Activated CD8-positive, alpha-beta T cell treated with anti-CD3 and anti-CD28 coated beads, Interleukin-2, amount 10 ng/mL, durations not matched to agents 7 days and 5 days (primary cell): ENCODE results near the gene ULK4. TPM values are rescaled to one million over a fixed set of nuclear protein-coding genes. Genes with fewer than 3 reads are reported as not detected.
"Not testable (repeated sequence)": the region's sequence is repeated elsewhere in the genome, so short reads cannot be mapped to it uniquely, and the experiment has no call there.

Experiments
- ATAC-seq: fragments of 150-1000 bp; cut with Tn5 transposase; one replicate; pipeline ENCODE4 v1.10.0; 2021; ENCODE audit warnings: moderate library complexity
- CTCF ChIA-PET: fragments of 350-600 bp; sonication (Branson Sonifier 250); formaldehyde crosslinking; loops from one replicate; lab custom pipeline; 2021; ENCODE audit warnings: antibody characterized with exemption; lab: Charles Lee
- POLR2A ChIA-PET: fragments of 350-600 bp; sonication (Branson Sonifier 250); formaldehyde crosslinking; loops from one replicate; lab custom pipeline; 2021; ENCODE audit warnings: antibody characterized with exemption; lab: Charles Lee
- DNase-seq: peaks from one replicate; pipeline ENCODE4 v3.0.0-alpha.2; 2020
- H3K27ac Mint-ChIP-seq: one replicate; pipeline ENCODE4 v1.8.0; 2021; ENCODE audit warnings: mild to moderate bottlenecking, mixed read lengths
- H3K27me3 Mint-ChIP-seq: one replicate; pipeline ENCODE4 v1.8.0; 2021; ENCODE audit warnings: low read depth, mixed read lengths
- H3K36me3 Mint-ChIP-seq: one replicate; pipeline ENCODE4 v1.8.0; 2021; ENCODE audit warnings: low read depth, mixed read lengths
- H3K4me1 Mint-ChIP-seq: one replicate; pipeline ENCODE4 v1.8.0; 2021; ENCODE audit warnings: low read depth, mixed read lengths
- H3K4me3 Mint-ChIP-seq: one replicate; pipeline ENCODE4 v1.8.0; 2021; ENCODE audit warnings: mild to moderate bottlenecking, mixed read lengths
- H3K9me3 Mint-ChIP-seq: one replicate; pipeline ENCODE4 v1.8.0; 2022; ENCODE audit warnings: mixed read lengths; ENCODE audit not compliant: insufficient read depth
- total RNA-seq, 2 experiments: library from RNA; stranded (reverse); gene quantifications; one replicate each; pipeline ENCODE4 v1.2.3, GENCODE V29; 2021

The ULK4 gene
- total RNA-seq, 2 experiments from 2014 or later = 10.5 to 12.3 TPM

- no peak for DNase-seq
- Mint-ChIP-seq H3K4me1 (no peaks in the 10 kb centered on the region), H3K36me3 (no peaks in the 10 kb centered on the region), H3K27ac (no peak overlapping the region), H3K27me3 (no peaks in the 10 kb centered on the region), H3K4me3 (no peak overlapping the region), H3K9me3 (no peaks in the 10 kb centered on the region)
- ChIA-PET POLR2A (no interaction called here), CTCF (no interaction called here)
- no peak for ATAC-seq
Observed at GRCh38 chr3:41578798-41579197, 383.1 kb downstream of the ULK4 start.

DNA sequence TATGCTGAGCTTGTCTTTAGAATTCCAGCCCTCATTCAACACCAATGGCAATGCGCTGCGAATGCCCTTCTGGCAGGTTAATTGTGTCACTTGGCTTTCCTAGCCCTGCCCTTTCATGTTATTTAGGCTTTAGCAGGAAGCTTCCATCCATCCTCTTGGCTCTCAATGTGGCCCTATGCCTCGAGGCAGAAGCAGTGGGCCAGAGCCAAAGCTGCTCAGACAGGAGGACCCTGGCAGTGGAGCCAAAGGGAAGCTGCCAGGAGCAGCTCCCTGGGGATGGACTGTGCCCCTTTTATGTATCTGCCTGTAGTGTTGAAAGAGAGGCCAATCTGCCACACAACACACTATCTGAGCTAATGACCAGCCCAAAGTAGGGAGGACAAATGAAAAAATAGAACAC is 386.2 kb downstream of the ULK4 start:
- ATAC-seq (no peak), DNase-seq (no peak)
- Mint-ChIP-seq H3K4me1 (no peaks in the 10 kb centered on the region), H3K36me3 (no peaks in the 10 kb centered on the region), H3K9me3 (no peaks in the 10 kb centered on the region), H3K4me3 (no peak overlapping the region), H3K27me3 (no peaks in the 10 kb centered on the region), H3K27ac (no peak overlapping the region)
- ChIA-PET POLR2A (no interaction called here), CTCF (no interaction called here)

- Mint-ChIP-seq H3K36me3 (no peaks in the 10 kb centered on the region), H3K27ac (no peak overlapping the region), H3K4me1 (no peaks in the 10 kb centered on the region), H3K27me3 (no peaks in the 10 kb centered on the region), H3K9me3 (no peaks in the 10 kb centered on the region), H3K4me3 (no peak overlapping the region)
- no peak for ATAC-seq
- POLR2A ChIA-PET = no interaction called here
- no peak for DNase-seq
- CTCF ChIA-PET = no interaction called here
Observed at GRCh38 chr3:41574900-41575299, 387.0 kb downstream of the ULK4 start.

DNA sequence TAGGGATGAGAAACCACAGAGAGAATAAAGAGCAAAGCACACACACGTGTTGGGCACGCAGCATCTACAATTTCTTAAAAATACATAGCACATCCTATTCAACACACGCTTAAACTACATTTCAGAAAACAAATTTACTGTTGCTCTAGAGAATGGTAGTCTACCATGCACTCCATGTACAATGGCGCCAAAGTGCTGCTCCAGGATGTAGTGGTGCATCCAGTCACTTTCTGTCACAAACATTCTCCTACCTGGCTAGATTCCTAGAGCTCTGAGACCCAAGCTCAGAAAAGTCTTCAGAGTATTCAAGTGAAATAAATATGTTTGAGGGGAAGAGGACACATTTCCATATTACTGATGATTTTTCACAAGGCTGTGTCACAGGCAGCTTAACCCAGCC is 388.3 kb downstream of the ULK4 start:
- H3K9me3 Mint-ChIP-seq = no peaks in the 10 kb centered on the region
- ChIA-PET CTCF (no interaction called here), POLR2A (no interaction called here)
- no peak for DNase-seq
- H3K27me3 Mint-ChIP-seq = no peaks in the 10 kb centered on the region
- no peak overlapping the region for H3K4me3 Mint-ChIP-seq
- H3K27ac Mint-ChIP-seq = no peak overlapping the region
- H3K4me1 Mint-ChIP-seq = no peaks in the 10 kb centered on the region
- H3K36me3 Mint-ChIP-seq = no peaks in the 10 kb centered on the region
- ATAC-seq = no peak

DNA sequence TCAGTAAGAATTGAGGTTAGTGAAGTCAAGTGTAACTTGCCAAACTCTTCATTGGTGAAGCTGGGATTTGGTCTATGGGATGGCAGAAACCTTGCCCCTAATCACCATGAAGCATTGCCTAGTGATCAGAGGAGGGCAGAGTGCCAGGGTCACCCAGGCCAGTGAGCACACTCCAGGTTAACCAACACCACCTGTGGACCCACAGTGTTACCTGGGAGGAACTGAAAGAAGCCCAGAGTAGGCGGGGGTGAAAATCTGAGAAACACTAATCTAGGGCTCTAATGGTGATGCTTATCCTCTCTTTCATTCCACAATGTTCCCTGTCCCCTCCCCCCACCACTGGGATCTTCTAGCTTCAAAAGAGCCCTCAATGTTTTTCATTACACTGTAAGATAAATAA is 389.8 kb downstream of the ULK4 start:
- H3K9me3 Mint-ChIP-seq = no peaks in the 10 kb centered on the region
- no peak overlapping the region for H3K27ac Mint-ChIP-seq
- ChIA-PET POLR2A (no interaction called here), CTCF (no interaction called here)
- H3K4me3 Mint-ChIP-seq = no peak overlapping the region
- no peaks in the 10 kb centered on the region for H3K36me3 Mint-ChIP-seq
- no peaks in the 10 kb centered on the region for H3K27me3 Mint-ChIP-seq
- no peaks in the 10 kb centered on the region for H3K4me1 Mint-ChIP-seq
- ATAC-seq = no peak
- DNase-seq = no peak

DNA sequence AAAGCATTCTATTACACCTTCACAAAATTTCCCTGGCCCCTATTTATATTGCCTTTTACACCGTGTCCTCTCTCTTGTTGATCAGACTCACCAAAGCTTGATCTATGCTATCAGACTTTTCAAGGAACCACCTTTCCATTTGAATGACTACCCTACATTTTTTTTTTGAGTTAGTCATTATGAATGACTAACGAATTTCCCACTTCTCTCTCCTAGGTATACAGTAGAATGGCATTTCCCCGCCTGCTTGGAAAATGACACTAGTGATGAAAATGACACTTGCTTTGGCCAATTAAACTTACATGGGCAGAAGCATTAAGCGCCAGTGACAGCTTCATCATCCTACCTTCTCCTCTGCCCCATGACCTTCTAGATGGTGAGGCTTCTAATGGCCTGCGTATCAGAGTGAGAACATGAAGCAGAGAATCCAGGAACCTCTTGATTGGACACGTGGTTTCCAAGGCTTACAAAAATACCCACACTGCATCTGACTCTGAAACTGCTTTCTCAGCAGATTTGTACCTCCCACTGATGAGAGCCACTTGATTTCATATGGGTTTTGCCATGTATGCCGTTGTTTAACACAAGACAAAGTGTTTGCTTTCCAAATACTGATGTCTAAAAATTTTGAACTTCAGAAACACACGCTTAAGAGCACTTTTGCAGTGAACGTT is 392.1 kb downstream of the ULK4 start:
- ATAC-seq (no peak), DNase-seq (no peak)
- Mint-ChIP-seq H3K9me3 (no peaks in the 10 kb centered on the region), H3K27ac (no peak overlapping the region), H3K36me3 (no peaks in the 10 kb centered on the region), H3K27me3 (no peaks in the 10 kb centered on the region), H3K4me1 (no peaks in the 10 kb centered on the region), H3K4me3 (no peak overlapping the region)
- ChIA-PET POLR2A (no interaction called here), CTCF (no interaction called here)

- Mint-ChIP-seq H3K36me3 (no peaks in the 10 kb centered on the region), H3K4me1 (no peaks in the 10 kb centered on the region), H3K27me3 (no peaks in the 10 kb centered on the region), H3K27ac (no peak overlapping the region), H3K9me3 (no peaks in the 10 kb centered on the region), H3K4me3 (no peak overlapping the region)
- ChIA-PET POLR2A (no interaction called here), CTCF (no interaction called here)
- no peak for ATAC-seq
- no peak for DNase-seq
Observed at GRCh38 chr3:41565948-41566514, 395.9 kb downstream of the ULK4 start.

DNA sequence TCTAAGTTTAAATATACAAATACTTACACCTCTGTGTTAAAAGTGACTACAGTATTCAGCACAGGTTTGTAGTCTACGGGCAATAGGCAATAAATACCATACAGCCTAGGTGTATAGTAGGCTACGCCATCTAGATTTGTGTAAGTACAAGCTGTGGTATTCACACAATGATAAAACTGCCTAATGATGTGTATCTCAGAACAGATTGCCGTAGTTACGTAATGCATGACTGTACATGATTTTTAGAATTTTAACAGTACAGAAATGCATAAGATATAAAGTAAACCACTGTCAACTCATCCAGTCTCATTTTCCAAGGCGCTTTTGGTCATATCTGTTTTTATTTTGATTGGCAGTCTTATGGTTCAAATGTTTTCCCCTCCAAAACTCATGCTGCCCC is 396.9 kb downstream of the ULK4 start:
- Mint-ChIP-seq H3K9me3 (no peaks in the 10 kb centered on the region), H3K27ac (no peak overlapping the region)
- ATAC-seq = no peak

DNA sequence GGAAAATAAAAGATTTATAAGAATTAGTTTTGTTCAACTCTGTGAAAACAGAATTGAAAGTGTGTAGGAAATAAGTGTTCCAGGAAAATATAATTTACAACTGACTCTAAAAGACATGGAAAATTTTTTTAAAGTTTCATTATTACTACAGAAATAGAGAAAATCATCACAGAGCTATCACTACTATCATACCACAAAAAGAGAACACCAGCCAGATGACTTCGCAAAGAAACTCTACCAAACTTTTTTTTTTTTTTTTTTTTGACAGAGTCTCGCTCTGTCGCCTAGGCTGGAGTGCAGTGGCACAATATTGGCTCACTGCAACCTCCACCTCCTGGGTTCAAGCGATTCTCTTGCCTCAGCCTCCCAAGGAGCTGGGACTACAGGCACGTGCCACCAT is 405.7 kb downstream of the ULK4 start:
- H3K9me3 Mint-ChIP-seq, H3K4me1 Mint-ChIP-seq, ATAC-seq, H3K4me3 Mint-ChIP-seq, H3K27ac Mint-ChIP-seq, H3K27me3 Mint-ChIP-seq, POLR2A ChIA-PET, DNase-seq, H3K36me3 Mint-ChIP-seq, CTCF ChIA-PET: not testable (repeated sequence)

More for the DNA sequence above, 396.9 kb downstream of the ULK4 start:
- no peaks in the 10 kb centered on the region for H3K27me3 Mint-ChIP-seq
- H3K4me3 Mint-ChIP-seq = no peak overlapping the region
- no peaks in the 10 kb centered on the region for H3K4me1 Mint-ChIP-seq
- no peaks in the 10 kb centered on the region for H3K36me3 Mint-ChIP-seq
- DNase-seq = no peak
- CTCF ChIA-PET = no interaction called here
- POLR2A ChIA-PET = no interaction called here

DNA sequence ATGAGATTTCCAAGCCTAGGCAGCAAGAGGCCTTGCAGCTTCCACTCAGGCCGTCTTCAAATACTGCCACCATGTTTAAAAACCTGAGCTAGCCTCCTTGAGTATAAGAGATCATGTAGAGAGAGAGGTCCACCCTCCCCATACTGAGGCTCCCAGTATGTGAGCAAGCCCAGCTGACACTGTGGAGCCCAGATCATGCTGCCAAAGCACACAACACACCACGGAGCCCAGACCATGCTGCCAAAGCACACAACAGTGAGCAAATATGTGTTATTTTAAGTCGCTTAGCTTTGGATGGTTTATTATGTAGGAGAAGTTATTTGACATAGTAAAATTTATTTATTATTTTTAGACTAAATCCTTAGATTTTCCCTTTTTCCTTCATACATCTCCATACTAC is 428.9 kb downstream of the ULK4 start:
- ChIA-PET POLR2A (no interaction called here), CTCF (no interaction called here)
- Mint-ChIP-seq H3K27ac (no peak overlapping the region), H3K36me3 (no peaks in the 10 kb centered on the region), H3K4me1 (no peaks in the 10 kb centered on the region), H3K9me3 (no peaks in the 10 kb centered on the region), H3K4me3 (no peak overlapping the region), H3K27me3 (no peaks in the 10 kb centered on the region)
- DNase-seq (no peak), ATAC-seq (no peak)

GRCh38 chr3:41526995-41527573 is 434.8 kb downstream of the ULK4 start:
- Mint-ChIP-seq H3K27me3 (no peaks in the 10 kb centered on the region), H3K4me1 (peaks cover 9% of the 10 kb centered on the region), H3K27ac (no peak overlapping the region), H3K9me3 (no peaks in the 10 kb centered on the region), H3K36me3 (no peaks in the 10 kb centered on the region), H3K4me3 (no peak overlapping the region)
- CTCF ChIA-PET = no interaction called here
- DNase-seq (no peak), ATAC-seq (no peak)
- POLR2A ChIA-PET = no interaction called here

GRCh38 chr3:41525303-41526064 is 436.4 kb downstream of the ULK4 start:
- POLR2A ChIA-PET = no interaction called here
- CTCF ChIA-PET = no interaction called here
- no peak overlapping the region for H3K27ac Mint-ChIP-seq
- ATAC-seq = no peak
- no peaks in the 10 kb centered on the region for H3K36me3 Mint-ChIP-seq
- no peak overlapping the region for H3K4me3 Mint-ChIP-seq
- DNase-seq = no peak
- H3K4me1 Mint-ChIP-seq = peaks cover 9% of the 10 kb centered on the region
- no peaks in the 10 kb centered on the region for H3K9me3 Mint-ChIP-seq
- no peaks in the 10 kb centered on the region for H3K27me3 Mint-ChIP-seq
